Transverse colon (tissue), 4 donors: ENCODE measurements around the gene NUDT4. TPM values are rescaled to one million over a fixed set of nuclear protein-coding genes. Genes with fewer than 3 reads are reported as not detected.
"Not testable (repeated sequence)": the region's sequence is repeated elsewhere in the genome, so short reads cannot be mapped to it uniquely, and the experiment has no call there.

Source experiments
- DNase-seq: peaks from one replicate; pipeline ENCODE4 v3.0.0-alpha.2; 2019
- H3K27ac ChIP-seq, 4 donors: fragments of 200-600 bp; sonication (generic); 2 replicates each; pipeline ENCODE4 v1.5.1; 2016 to 2018; ENCODE audit warnings: inconsistent platforms in 4 of 4
- H3K27me3 ChIP-seq: fragments of 200-600 bp; sonication (generic); 2 replicates; pipeline ENCODE4 v1.5.1; 2017; ENCODE audit warnings: inconsistent platforms
- H3K36me3 ChIP-seq, 4 donors: fragments of 200-600 bp; sonication (generic); 2 replicates each; pipeline ENCODE4 v1.5.1; 2017 to 2019; ENCODE audit warnings: inconsistent platforms in 4 of 4
- H3K4me1 ChIP-seq, 4 donors: fragments of 200-600 bp; sonication (generic); 2 replicates each; pipeline ENCODE4 v1.5.1; 2017 to 2020; ENCODE audit warnings: inconsistent platforms in 4 of 4
- H3K4me3 ChIP-seq, 4 donors: fragments of 200-600 bp; sonication (generic); 1 replicate in 1 of 4; 2 replicates in 3 of 4; pipeline versions ENCODE4 v1.5.1 to v1.6.1; 2017 to 2019; ENCODE audit warnings: inconsistent platforms in 4 of 4
- H3K9me3 ChIP-seq, 2 donors: fragments of 200-600 bp; sonication (generic); 2 replicates each; pipeline ENCODE4 v1.5.1; 2017 to 2019; ENCODE audit warnings: inconsistent platforms in 2 of 2
- EP300 ChIP-seq: sonication (generic); formaldehyde crosslinking; IDR thresholded peaks from one replicate; pipeline ENCODE4 v1.6.1; 2017; ENCODE audit warnings: antibody characterized with exemption, low read depth
- POLR2A ChIP-seq: fragments of 450-650 bp; IDR thresholded peaks from one replicate; pipeline ENCODE4 v1.6.1; 2016; ENCODE audit warnings: antibody characterized with exemption, mild to moderate bottlenecking, moderate library complexity
- POLR2AphosphoS5 ChIP-seq, 3 donors: sonication (generic); formaldehyde crosslinking; IDR thresholded peaks; one replicate each; pipeline ENCODE4 v1.6.1; 2016; ENCODE audit warnings: antibody characterized with exemption in 3 of 3
- WGBS, 2 donors: methylation state at CpG; one replicate each; pipeline ENCODE4 v1.1.5; 2018; ENCODE audit warnings: low coverage in 1 of 2; 5-methylcytosine and 5-hydroxymethylcytosine counted together
- in situ Hi-C, 4 donors: fragments of 200-750 bp; cut with MboI; loops; one replicate each; pipeline versions ENCODE4 v1.15.0 to v1.15.1; 2017; ENCODE audit warnings: low sequenced_read_pairs in 3 of 4, low pct_ligation_motif_present in 1 of 4, low pct_unique_long_range_greater_than_20kb in 1 of 4
- intact Hi-C: fragments of 100-400 bp; cut with DNase I; formaldehyde crosslinking; loops from one replicate; pipeline ENCODE4 v1.15.1; 2023; ENCODE audit warnings: low total_unique reads
- total RNA-seq, 4 donors: library from RNA; depleted of rRNA; stranded (reverse); fragments of >200 nt; gene quantifications; one replicate each; pipeline ENCODE4 v1.1.0, GENCODE V29; 2016
- TF ChIP-seq, protein P1 (sequence below), 5 experiments: fragments of 200-600 bp in 3 of 5; fragments of 450-650 bp in 2 of 5; sonication (generic) in 3 of 5; IDR thresholded peaks; 1 replicate in 2 of 5; 2 replicates in 3 of 5; pipeline ENCODE4 v1.5.1; 2016 to 2017; ENCODE audit warnings: antibody characterized with exemption in 5 of 5, inconsistent platforms in 3 of 5, mild to moderate bottlenecking in 2 of 5, moderate library complexity in 1 of 5

Gene NUDT4
- total RNA-seq, 4 donors from 2014 or later = 65.3 to 111 (median 90.9) TPM

DNA sequence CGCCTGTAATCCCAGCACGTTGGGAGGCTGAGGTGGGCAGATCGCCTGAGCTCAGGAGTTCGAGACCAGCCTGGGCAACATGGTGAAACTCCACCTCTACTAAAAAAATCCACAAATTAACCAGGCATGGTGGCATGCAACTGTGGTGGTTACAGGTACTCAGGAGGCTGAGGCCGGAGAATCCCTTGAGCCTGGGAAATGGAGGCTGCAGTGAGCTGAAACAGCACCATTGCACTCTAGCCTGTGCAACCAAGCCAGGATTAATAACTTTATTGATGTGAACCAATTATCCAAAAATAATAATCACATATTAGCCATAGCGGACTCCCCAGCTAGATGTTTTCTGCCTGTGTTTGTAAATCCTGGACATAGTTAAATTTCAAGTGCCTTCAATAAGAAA lies 1.8 kb upstream of the NUDT4 start:
- WGBS, 2 donors = 89 to 95% methylated on average over 4 to 6 of the region's 6 CpGs

DNA sequence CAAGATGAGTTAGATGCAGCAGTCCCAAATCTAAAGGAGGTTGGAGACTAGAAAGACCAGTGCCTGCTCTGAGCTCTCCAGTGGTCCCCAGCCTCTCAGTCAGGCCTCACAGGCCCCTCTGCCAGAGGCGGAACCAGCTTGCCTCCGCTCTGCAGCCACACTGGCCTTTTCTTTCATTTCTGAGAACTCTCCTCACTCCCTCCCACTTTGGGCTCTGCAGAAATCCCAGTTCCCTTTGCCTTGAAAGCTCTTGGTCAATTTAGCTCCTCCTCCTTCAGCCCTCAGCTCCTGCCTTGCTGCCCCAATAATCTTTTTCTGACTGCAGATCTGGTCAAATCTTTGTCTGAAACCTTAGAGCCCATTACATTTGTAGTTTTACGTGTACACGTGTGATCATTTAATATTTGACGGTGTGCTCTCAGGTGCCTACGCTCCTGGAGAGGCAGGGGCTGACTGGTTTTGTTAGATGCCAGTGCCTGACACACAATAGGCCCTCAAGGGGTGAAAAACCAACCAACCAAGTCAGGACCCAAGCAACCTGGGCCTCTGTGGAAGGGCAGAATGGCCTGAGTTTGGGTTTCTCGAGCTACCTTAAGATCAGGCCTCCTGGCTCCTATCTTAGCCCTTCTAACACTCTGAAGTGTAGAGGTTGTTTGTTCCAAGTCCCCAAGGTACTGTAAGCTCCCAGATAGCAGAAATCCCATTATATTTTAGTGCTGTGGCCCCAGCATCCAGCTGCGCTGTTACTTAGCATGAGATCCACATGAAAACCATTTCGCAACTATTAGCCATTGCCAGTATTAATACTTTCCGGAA lies 1.1 kb upstream of the NUDT4 start:
- intact Hi-C loops (no loop called here), in situ Hi-C loops (no loop called here)
- Histone ChIP-seq H3K9me3 (no peaks in the 10 kb centered on the region), H3K4me3 (peak overlapping the region in 3 of 4 donors; percentile 71 to 98 (median 91)), H3K27ac (peak overlapping the region; percentile 98), H3K27me3 (no peaks in the 10 kb centered on the region), H3K36me3 (no peaks in the 10 kb centered on the region), H3K4me1 (peaks cover 15 to 53% (median 39%) of the 10 kb centered on the region in 4 donors)
- WGBS, 2 donors = 53 to 92% methylated on average over 8 to 10 of the region's 10 CpGs
- peak; percentile 51 for DNase-seq
- TF ChIP-seq, protein P1, sequence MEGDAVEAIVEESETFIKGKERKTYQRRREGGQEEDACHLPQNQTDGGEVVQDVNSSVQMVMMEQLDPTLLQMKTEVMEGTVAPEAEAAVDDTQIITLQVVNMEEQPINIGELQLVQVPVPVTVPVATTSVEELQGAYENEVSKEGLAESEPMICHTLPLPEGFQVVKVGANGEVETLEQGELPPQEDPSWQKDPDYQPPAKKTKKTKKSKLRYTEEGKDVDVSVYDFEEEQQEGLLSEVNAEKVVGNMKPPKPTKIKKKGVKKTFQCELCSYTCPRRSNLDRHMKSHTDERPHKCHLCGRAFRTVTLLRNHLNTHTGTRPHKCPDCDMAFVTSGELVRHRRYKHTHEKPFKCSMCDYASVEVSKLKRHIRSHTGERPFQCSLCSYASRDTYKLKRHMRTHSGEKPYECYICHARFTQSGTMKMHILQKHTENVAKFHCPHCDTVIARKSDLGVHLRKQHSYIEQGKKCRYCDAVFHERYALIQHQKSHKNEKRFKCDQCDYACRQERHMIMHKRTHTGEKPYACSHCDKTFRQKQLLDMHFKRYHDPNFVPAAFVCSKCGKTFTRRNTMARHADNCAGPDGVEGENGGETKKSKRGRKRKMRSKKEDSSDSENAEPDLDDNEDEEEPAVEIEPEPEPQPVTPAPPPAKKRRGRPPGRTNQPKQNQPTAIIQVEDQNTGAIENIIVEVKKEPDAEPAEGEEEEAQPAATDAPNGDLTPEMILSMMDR (IDR thresholded peaks at IDR 0.05) = no peak
- peak in 2 of 3 donors; percentile 26 to 58 for TF ChIP-seq POLR2AphosphoS5 (IDR thresholded peaks at IDR 0.05)
- TF ChIP-seq EP300 = no peak
- TF ChIP-seq POLR2A = peak; percentile 12

More for the DNA sequence above, 1.8 kb upstream of the NUDT4 start:
- intact Hi-C loops = no loop called here
- Histone ChIP-seq H3K36me3 (no peaks in the 10 kb centered on the region), H3K9me3 (no peaks in the 10 kb centered on the region), H3K27ac (peak overlapping the region; percentile 98), H3K4me1 (peaks cover 10 to 46% (median 31%) of the 10 kb centered on the region in 4 donors), H3K4me3 (peak overlapping the region in 1 of 4 donors; percentile 98), H3K27me3 (no peaks in the 10 kb centered on the region)
- DNase-seq = no peak
- in situ Hi-C loops = no loop called here
- TF ChIP-seq, protein P1 (IDR thresholded peaks at IDR 0.05) = no peak
- TF ChIP-seq EP300 = no peak

DNA sequence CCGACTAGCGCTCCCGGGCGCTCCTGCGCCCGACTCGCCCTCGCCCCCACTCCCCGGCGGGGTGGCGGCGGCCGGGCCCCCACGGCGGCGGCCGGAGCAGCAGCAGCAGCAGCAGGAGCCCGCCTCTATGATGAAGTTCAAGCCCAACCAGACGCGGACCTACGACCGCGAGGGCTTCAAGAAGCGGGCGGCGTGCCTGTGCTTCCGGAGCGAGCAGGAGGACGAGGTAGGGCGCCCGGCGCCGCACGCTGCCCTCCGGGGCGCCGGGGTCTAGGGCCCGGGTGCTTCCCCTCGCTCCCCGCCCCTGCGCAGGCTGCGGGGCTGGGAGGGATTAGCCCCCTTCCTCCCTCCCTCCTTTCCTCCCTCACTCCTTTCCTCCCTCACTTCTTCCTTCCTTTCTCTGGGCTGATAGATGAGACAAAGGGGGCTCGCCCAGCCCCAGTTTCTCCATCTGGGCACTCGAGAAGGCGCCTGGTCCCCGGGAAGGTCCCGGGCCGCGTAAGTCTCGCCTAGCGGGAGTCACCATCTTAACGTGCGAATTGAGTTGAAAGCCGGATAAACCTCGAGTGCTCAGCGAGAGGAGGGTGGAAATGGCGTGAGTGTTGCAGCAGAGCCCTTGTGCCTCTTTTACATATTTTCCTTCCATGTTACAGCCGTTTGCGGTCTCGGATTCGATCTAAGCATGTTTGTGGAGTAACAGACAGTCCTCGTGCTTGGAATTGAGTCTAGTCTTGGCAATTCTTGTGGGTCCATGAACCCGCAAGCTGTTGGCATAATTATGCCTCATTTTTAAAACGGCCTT lies 672 bp downstream of the NUDT4 start:
- peaks cover 16 to 66% (median 41%) of the 10 kb centered on the region in 4 donors for H3K4me1 ChIP-seq
- H3K9me3 ChIP-seq, in situ Hi-C loops, H3K36me3 ChIP-seq, intact Hi-C loops, H3K27me3 ChIP-seq: not testable (repeated sequence)
- peak overlapping the region; percentile 71 to 98 (median 91) for H3K4me3 ChIP-seq
- TF ChIP-seq POLR2AphosphoS5 (IDR thresholded peaks at IDR 0.05) = peak; percentile 4 to 70 (median 30)
- TF ChIP-seq POLR2A = peak; percentile 31
- 0% methylated on average over 11 to 37 of the region's 64 CpGs for WGBS, 2 donors
- peak overlapping the region; percentile 98 for H3K27ac ChIP-seq
- DNase-seq = peak; percentile 46

DNA sequence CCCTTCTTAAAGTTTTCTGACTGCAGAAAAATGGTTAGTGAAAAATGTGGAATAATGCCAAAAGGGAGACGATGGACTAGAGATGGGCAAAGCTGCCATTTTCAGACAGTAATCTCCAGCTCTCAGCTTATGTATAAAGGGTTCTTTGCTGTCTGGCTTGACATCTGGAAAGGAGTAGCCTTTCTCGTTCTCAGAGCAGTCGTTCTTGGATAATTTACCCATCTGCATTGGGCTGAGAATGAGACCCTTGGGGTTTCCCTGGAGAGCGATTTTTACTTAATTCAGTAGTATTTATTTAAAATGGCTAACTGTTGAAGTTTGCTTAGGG lies 1.2 kb downstream of the NUDT4 start:
- in situ Hi-C loops = no loop called here
- no peak for DNase-seq
- Histone ChIP-seq H3K27me3 (no peaks in the 10 kb centered on the region), H3K9me3 (no peaks in the 10 kb centered on the region), H3K4me3 (peak overlapping the region; percentile 71 to 98 (median 91)), H3K27ac (peak overlapping the region; percentile 98), H3K36me3 (no peaks in the 10 kb centered on the region), H3K4me1 (peaks cover 18 to 67% (median 39%) of the 10 kb centered on the region in 4 donors)
- TF ChIP-seq POLR2A (no peak), POLR2AphosphoS5 (IDR thresholded peaks at IDR 0.05) (no peak), EP300 (no peak)
- TF ChIP-seq, protein P1 (IDR thresholded peaks at IDR 0.05) = no peak
- 0 to 1% methylated on average over 4 of the region's 4 CpGs for WGBS, 2 donors
- intact Hi-C loops = no loop called here
